ENCODE results near the gene LEFTY2. TPM values are rescaled to one million over a fixed set of nuclear protein-coding genes. Genes with fewer than 3 reads are reported as not detected.
A peak's percentile ranks its signal among the peaks of the same experiment; 100 is the strongest.

LEFTY2 gene
- total RNA-seq, 6 experiments from 2014 or later = 0.31 TPM; not detected in 5

DNA sequence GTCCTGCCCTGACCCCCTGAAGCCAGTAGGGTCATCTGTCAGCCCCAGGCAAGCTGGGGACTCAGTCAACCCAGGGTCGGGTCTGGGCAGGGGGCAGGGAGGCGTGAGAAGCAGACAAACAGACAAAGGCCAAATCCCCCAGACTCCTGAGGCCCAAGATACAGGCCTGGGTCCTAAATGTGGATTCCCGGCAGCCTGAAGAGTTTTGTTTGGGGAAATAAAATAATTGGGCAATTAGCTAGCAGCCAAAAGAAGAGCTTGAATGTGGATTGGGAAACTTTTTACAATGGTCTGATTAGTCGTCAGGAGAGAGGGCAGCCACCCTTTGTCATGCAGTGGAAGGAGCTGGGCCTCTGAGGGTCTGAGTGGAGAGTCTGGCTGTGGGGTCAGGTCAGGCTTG is 4.5 kb upstream of the LEFTY2 start:
- H3K27me3 ChIP-seq = no peaks in the 10 kb centered on the region
- H3K4me3 ChIP-seq = no peak overlapping the region
- TF ChIP-seq POLR2A (IDR thresholded peaks at IDR 0.05) = no peak
- TF ChIP-seq, protein P1, sequence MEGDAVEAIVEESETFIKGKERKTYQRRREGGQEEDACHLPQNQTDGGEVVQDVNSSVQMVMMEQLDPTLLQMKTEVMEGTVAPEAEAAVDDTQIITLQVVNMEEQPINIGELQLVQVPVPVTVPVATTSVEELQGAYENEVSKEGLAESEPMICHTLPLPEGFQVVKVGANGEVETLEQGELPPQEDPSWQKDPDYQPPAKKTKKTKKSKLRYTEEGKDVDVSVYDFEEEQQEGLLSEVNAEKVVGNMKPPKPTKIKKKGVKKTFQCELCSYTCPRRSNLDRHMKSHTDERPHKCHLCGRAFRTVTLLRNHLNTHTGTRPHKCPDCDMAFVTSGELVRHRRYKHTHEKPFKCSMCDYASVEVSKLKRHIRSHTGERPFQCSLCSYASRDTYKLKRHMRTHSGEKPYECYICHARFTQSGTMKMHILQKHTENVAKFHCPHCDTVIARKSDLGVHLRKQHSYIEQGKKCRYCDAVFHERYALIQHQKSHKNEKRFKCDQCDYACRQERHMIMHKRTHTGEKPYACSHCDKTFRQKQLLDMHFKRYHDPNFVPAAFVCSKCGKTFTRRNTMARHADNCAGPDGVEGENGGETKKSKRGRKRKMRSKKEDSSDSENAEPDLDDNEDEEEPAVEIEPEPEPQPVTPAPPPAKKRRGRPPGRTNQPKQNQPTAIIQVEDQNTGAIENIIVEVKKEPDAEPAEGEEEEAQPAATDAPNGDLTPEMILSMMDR (IDR thresholded peaks at IDR 0.05) = no peak
- H3K4me1 ChIP-seq = no peaks in the 10 kb centered on the region
- intact Hi-C loops (cut with DNase I) = no loop called here
- no peaks in the 10 kb centered on the region for H3K36me3 ChIP-seq
- no peak for DNase-seq
- H3K27ac ChIP-seq = no peak overlapping the region
- WGBS (ENCODE audit: insufficient coverage, low coverage, low lambda C conversion rate, missing lambda C conversion rate) = 33% methylated on average over 3 of the region's 4 CpGs
- no peak for ATAC-seq
- H3K9me3 ChIP-seq = no peaks in the 10 kb centered on the region

DNA sequence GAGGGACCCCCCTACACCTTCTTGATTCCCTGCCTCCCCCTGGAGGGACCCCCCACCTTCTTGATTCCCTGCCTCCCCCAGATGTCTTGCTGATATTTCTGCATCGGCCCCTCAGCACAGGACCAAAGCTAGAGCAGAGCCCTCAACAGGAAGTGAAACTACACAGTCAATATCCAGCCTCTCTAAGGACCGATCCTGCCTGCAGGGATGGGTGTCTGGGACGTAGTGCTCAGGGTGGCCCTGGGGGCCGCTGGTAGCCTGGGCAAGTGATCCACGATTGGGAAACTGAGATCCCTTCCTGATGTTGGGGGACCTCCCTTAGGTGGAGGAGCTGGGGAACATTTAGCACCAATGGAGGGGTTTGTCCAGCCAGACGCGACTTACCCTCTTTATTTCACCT is 3.9 kb upstream of the LEFTY2 start:
- DNase-seq = no peak
- Histone ChIP-seq H3K27ac (no peak overlapping the region), H3K9me3 (no peaks in the 10 kb centered on the region), H3K36me3 (no peaks in the 10 kb centered on the region), H3K4me3 (no peak overlapping the region), H3K4me1 (no peaks in the 10 kb centered on the region), H3K27me3 (no peaks in the 10 kb centered on the region)
- TF ChIP-seq POLR2A (IDR thresholded peaks at IDR 0.05) = no peak
- TF ChIP-seq, protein P1 (IDR thresholded peaks at IDR 0.05) = no peak
- peak in 3 of 4 donors; percentile 17 to 34 (median 23) for ATAC-seq
- intact Hi-C loops (cut with DNase I) = no loop called here
- 22% methylated on average over 2 of the region's 7 CpGs for WGBS (ENCODE audit: insufficient coverage, low coverage, low lambda C conversion rate, missing lambda C conversion rate)

DNA sequence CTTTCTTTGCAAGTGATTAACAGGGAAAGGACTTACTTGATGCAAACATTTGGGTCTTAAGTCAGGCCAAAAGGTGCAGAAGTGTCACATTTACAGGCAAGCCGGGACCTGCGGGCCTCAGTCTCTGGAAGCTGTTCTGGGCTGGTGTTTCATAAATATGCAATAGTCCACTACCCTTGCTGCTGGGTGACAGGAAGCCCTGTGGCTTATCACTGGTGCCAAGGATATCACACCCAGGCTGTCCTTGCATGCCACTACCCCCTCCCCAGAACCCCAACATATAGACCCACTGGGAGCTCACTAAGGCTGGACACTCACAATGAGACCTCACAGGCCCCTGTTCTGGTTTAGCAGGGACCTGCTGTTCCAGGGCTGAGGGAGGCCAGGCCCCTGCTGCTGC is 3.4 kb upstream of the LEFTY2 start:
- no peak overlapping the region for H3K4me3 ChIP-seq
- H3K27me3 ChIP-seq = no peaks in the 10 kb centered on the region
- intact Hi-C loops (cut with DNase I) = no loop called here
- no peak overlapping the region for H3K27ac ChIP-seq
- ATAC-seq (no peak), DNase-seq (no peak)
- H3K36me3 ChIP-seq = no peaks in the 10 kb centered on the region
- no peaks in the 10 kb centered on the region for H3K4me1 ChIP-seq
- WGBS (ENCODE audit: insufficient coverage, low coverage, low lambda C conversion rate, missing lambda C conversion rate) = no CpG with 5 or more reads among the region's 2 CpGs
- TF ChIP-seq, protein P1 (IDR thresholded peaks at IDR 0.05) = no peak
- TF ChIP-seq POLR2A (IDR thresholded peaks at IDR 0.05) = no peak
- no peaks in the 10 kb centered on the region for H3K9me3 ChIP-seq

DNA sequence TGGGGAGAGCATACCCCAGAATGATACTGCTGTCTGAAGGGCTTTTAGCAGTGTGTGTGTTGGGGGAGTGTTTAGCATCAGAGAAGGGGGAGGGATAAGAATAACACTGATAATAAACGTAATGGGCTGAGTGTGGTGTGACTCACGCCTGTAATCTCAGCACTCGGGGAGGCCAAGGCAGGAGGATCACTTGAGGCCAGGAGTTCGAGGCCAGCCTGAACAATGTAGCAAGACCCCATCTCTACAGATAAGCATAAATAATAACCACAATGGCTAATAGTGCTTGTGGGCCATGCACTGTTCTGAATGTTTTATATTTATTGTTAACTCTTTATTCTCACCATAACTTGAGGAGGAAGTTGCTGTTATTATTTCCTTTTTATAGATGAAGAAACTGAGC is 2.6 kb upstream of the LEFTY2 start:
- 75% methylated on average over 4 of the region's 4 CpGs for WGBS (ENCODE audit: insufficient coverage, low coverage, low lambda C conversion rate, missing lambda C conversion rate)
- intact Hi-C loops (cut with DNase I) = no loop called here
- ATAC-seq (no peak), DNase-seq (no peak)
- Histone ChIP-seq H3K27me3 (no peaks in the 10 kb centered on the region), H3K4me3 (no peak overlapping the region), H3K9me3 (no peaks in the 10 kb centered on the region), H3K36me3 (no peaks in the 10 kb centered on the region), H3K4me1 (no peaks in the 10 kb centered on the region), H3K27ac (no peak overlapping the region)
- TF ChIP-seq, protein P1 (IDR thresholded peaks at IDR 0.05) = no peak
- no peak for TF ChIP-seq POLR2A (IDR thresholded peaks at IDR 0.05)

DNA sequence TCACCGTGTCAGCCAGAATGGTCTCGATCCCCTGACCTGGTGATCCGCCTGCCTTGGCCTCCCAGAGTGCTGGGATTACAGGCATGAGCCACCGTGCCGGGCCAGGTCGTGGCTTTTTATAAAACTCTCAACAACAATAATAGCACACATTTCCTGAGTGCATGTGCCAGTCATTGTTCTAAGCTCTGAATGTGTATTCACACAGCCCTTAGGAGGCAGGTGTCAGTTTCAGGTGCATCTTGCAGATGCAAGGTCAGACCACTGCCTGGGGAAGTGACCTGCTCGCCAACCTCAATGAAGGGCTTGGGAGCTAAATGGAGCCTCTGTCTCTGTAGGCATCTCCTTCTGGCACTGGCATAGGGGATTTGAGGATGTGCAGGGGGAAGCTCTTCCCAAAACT is 1.6 kb upstream of the LEFTY2 start:
- H3K27me3 ChIP-seq = no peaks in the 10 kb centered on the region
- no peak for DNase-seq
- ATAC-seq = no peak
- TF ChIP-seq, protein P1 (IDR thresholded peaks at IDR 0.05) = no peak
- TF ChIP-seq POLR2A (IDR thresholded peaks at IDR 0.05) = no peak
- no peak overlapping the region for H3K27ac ChIP-seq
- no peak overlapping the region for H3K4me3 ChIP-seq
- intact Hi-C loops (cut with DNase I) = no loop called here
- 54% methylated on average over 5 of the region's 7 CpGs for WGBS (ENCODE audit: insufficient coverage, low coverage, low lambda C conversion rate, missing lambda C conversion rate)
- no peaks in the 10 kb centered on the region for H3K4me1 ChIP-seq
- H3K9me3 ChIP-seq = no peaks in the 10 kb centered on the region
- H3K36me3 ChIP-seq = no peaks in the 10 kb centered on the region
